Measurements from ENCODE around the gene CADPS.

Gene CADPS

DNA sequence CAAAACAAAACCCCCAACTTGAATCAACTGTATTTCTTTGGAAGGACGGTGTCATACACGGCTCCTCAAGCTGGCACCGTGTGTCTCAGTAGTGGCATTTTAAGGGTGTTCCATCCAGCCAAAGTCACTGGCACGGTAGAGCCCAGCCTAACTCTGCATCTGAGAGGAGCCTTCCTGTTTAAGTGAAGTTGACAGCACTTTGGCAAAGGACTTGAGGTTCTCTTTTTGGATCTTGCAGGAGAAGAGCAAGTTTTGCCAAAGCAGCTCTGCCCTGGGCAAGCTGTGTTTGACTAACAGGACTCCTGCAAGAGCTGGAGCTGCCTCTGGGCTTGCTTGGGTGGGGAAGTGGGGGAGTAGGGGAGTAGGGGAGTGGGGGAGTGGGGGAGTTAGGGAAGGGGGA is 392.3 kb downstream of the CADPS start:
- DNase-seq, result no peak

- no peak for DNase-seq
Observed at GRCh38 chr3:62481962-62482361, 393.3 kb downstream of the CADPS start.

GRCh38 chr3:62480056-62480455 is 395.2 kb downstream of the CADPS start:
- DNase-seq, result no peak

- DNase-seq, result no peak
Observed at GRCh38 chr3:62479326-62479725, 395.9 kb downstream of the CADPS start.

GRCh38 chr3:62475306-62475705 is 399.9 kb downstream of the CADPS start:
- DNase-seq, result no peak

- no peak for DNase-seq
Observed at GRCh38 chr3:62467966-62468722, 407.1 kb downstream of the CADPS start.

- no peak for DNase-seq
Observed at GRCh38 chr3:62462788-62463187, 412.4 kb downstream of the CADPS start.

- no peak for DNase-seq
Observed at GRCh38 chr3:62462104-62462762, 413.0 kb downstream of the CADPS start.

- DNase-seq, result no peak
Observed at GRCh38 chr3:62454916-62455315, 420.3 kb downstream of the CADPS start.

DNA sequence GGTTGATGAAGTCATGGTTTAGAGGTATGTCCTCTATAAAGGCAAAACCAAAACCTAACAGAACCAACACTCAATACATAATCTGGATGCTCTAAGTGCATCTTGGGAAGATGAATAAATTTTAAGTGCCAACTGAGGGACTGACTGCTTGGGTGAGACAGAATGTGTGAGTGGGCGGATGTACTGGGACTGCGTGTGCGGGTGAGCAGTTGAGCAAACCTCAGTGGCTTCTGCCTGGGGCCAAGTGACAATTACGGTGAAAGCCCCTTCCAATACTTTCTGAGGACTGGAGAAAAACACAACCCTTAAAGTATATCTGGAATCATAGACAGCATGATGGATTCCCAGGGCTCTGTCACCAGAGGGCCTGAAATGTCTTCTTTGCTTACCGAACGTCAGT is 421.8 kb downstream of the CADPS start:
- no peak for DNase-seq

DNA sequence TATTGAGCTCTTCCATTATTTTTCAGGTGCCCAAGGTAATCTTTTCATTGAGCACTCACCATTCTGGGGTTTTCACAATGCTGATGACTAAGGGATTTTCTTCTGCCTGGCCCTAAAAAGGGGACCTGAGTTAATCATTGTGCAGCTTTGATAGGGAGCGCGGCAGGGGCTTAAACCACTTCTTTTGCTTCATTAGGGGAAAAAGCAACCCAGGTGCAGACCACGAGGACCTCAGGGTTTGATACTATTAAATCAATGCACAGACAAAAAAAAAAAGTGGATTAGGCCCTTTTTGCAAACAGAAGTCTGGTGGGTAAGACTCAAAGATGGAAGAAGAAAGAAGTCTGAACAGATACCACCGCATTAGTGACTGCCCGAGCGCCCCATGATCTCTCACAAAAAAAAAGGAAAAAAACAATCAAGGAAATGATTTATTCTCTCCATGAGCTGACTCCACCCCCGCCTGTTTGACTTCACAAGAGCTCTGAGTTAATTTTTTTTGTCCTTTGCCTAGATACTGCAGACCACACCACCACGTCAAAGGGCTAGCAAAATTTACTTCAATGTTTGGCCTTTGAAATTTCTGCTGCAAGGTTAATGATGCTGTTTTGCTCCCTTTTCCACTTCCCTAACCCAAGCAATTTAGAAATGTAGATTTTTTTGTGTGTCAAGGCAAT is 423.9 kb downstream of the CADPS start:
- DNase-seq, result no peak

GRCh38 chr3:62446337-62446940 is 428.8 kb downstream of the CADPS start:
- DNase-seq, result no peak

DNA sequence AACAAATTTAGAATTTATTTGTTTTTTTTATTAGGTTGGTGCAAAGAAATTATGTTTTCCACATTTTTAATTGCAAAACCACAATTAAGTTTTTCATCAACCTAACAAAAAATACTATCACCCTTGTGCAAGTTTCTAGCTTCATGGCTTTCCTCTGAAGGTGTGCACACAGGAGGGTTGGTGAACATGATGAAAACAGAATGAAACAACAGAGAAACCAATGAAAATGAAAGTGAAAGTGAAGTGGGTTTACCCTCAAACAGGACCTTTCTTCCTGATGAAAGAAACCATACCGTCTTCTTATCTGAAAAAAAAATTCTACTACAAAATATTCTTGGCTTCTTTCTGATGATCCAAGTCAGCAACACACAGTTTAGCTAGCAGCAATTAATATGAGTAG is 429.9 kb downstream of the CADPS start:
- no peak for DNase-seq

- DNase-seq, result no peak
Observed at GRCh38 chr3:62439978-62440377, 435.2 kb downstream of the CADPS start.

- no peak for DNase-seq
Observed at GRCh38 chr3:62439176-62439813, 435.9 kb downstream of the CADPS start.

GRCh38 chr3:62436785-62437184 is 438.4 kb downstream of the CADPS start:
- DNase-seq, result no peak

DNA sequence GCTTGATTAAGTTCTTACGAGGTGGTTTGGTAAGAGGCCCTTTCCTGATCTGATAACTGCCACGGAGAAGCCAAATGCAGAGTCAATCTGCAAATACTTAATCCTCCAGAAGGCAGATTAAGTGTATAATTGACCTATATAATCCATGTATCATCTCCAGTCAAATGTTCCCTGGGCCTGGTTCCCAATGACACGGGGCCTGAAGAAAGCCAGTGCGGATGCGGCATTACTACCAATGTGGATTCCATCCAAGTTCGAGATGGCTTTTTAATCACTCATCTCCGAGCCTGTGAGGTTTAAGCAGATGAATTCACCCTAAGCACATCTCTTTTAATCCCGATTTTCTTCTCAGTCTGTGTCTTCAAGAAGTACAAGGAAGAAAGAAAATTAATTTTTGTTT is 441.8 kb downstream of the CADPS start:
- DNase-seq, result no peak

GRCh38 chr3:62421207-62421606 is 454.0 kb downstream of the CADPS start:
- DNase-seq, result no peak

DNA sequence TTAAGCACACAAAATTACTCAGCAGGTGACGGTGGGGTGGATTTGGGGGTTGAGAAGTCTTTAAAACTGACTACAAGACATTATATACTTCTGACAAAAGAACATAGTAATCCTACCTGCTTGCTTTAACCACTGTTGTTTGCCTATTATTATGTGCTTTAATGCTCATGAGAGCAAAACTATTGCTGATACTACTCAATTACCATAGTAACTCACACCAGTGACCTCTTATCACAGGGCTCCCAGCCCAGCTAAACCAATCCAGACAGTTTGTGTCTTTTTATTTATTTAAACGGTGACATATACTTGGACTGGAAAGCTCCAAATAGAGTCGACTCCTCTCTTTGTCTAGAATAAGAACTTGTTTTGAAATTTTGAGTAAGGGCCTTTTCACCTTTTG is 459.1 kb downstream of the CADPS start:
- no peak for DNase-seq

DNA sequence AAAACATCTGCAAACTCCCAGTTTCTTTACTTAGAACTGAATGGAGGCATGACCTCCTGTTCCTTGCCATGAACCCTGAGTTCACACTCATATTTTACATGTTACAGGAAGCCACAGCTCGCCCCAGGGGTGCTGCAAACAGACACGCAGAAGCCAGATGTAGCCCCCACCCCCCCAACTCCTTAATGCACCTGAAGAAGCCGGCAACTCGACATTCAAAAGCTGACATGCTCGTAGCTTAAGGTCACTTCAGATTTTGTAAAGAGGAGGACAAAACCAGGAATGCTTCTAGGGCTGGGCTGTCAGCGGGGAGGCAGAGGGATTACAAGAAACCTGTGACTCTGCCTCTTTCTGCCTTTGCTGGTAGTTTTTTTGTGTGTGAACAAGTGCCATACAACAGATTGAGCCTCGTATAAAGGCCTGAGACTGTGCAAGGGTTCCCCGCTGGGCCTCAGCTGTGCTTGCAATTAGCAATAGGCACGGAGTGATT is 459.9 kb downstream of the CADPS start:
- DNase-seq, result no peak

GRCh38 chr3:62414786-62415185 is 460.4 kb downstream of the CADPS start:
- DNase-seq, result no peak

- no peak for DNase-seq
Observed at GRCh38 chr3:62413687-62414086, 461.5 kb downstream of the CADPS start.

- DNase-seq, result no peak
Observed at GRCh38 chr3:62406945-62407344, 468.3 kb downstream of the CADPS start.
